AG09319 (cell line): Measurements from ENCODE around the gene TFAM.

ENCODE experiments used
- DNase-seq: peaks from one replicate; pipeline ENCODE4 v3.0.0-alpha.2; 2010; ENCODE audit warnings: low read depth; ENCODE audit errors: extremely low read depth
- CTCF ChIP-seq: IDR thresholded peaks from 2 replicates; pipeline ENCODE4 v1.5.1; 2011; ENCODE audit warnings: low read depth, mild to moderate bottlenecking, inconsistent platforms, low read length, moderate library complexity

Gene TFAM

GRCh38 chr10:58440484-58440883, 55.3 kb downstream of the TFAM start:
- no peak for TF ChIP-seq CTCF
- DNase-seq = no peak

- no peak for DNase-seq
- TF ChIP-seq CTCF = no peak
Observed at GRCh38 chr10:58444321-58444720, 59.1 kb downstream of the TFAM start.

GRCh38 chr10:58444876-58445275, 59.7 kb downstream of the TFAM start:
- no peak for TF ChIP-seq CTCF

GRCh38 chr10:58448121-58448935, 63.1 kb downstream of the TFAM start:
- TF ChIP-seq CTCF = no peak
- DNase-seq = no peak

More at GRCh38 chr10:58444876-58445275, 59.7 kb downstream of the TFAM start:
- DNase-seq = no peak
